Calu3 (cell line): Measurements from ENCODE around the gene FES. TPM values are rescaled to one million over a fixed set of nuclear protein-coding genes. Genes with fewer than 3 reads are reported as not detected.
A peak's percentile ranks its signal among the peaks of the same experiment; 100 is the strongest.

Experiments
- BruUV-seq: library from RNA; stranded (reverse); fragments of 400-500 nt; replicated peaks from 2 replicates; lab custom pipeline; 2021; lab: Mats Ljungman, UMichigan
- CTCF ChIA-PET: fragments of 300-600 bp; sonication (Branson Sonifier 250); formaldehyde crosslinking; loops from one replicate; lab custom pipeline; 2022; ENCODE audit warnings: antibody characterized with exemption; lab: Charles Lee
- DNase-seq: peaks from one replicate; pipeline ENCODE4 v3.0.0; 2022
- H3K27ac Mint-ChIP-seq: one replicate; pipeline ENCODE4 v1.8.0; 2022; ENCODE audit warnings: mixed read lengths; ENCODE audit not compliant: unreplicated experiment
- H3K27me3 Mint-ChIP-seq: one replicate; pipeline ENCODE4 v1.8.0; 2022; ENCODE audit warnings: mixed read lengths; ENCODE audit not compliant: unreplicated experiment
- H3K36me3 Mint-ChIP-seq: one replicate; pipeline ENCODE4 v1.8.0; 2022; ENCODE audit warnings: mild to moderate bottlenecking, moderate library complexity, mixed read lengths; ENCODE audit not compliant: insufficient read depth, unreplicated experiment
- H3K4me1 Mint-ChIP-seq: one replicate; pipeline ENCODE4 v1.8.0; 2022; ENCODE audit warnings: mild to moderate bottlenecking, low read depth, mixed read lengths; ENCODE audit not compliant: unreplicated experiment
- H3K4me3 Mint-ChIP-seq: one replicate; pipeline ENCODE4 v1.8.0; 2022; ENCODE audit warnings: mild to moderate bottlenecking, low read depth, moderate library complexity, mixed read lengths; ENCODE audit not compliant: unreplicated experiment
- H3K9me3 Mint-ChIP-seq: one replicate; pipeline ENCODE4 v1.8.0; 2022; ENCODE audit warnings: low read depth, mixed read lengths; ENCODE audit not compliant: unreplicated experiment
- intact Hi-C: fragments of 100-400 bp; cut with micrococcal nuclease; formaldehyde crosslinking; loops from one replicate; pipeline ENCODE4 v1.10.0; 2022; ENCODE audit not compliant: unreplicated experiment
- total RNA-seq: library from RNA; stranded (reverse); gene quantifications from 2 replicates; pipeline ENCODE4 v1.2.3, GENCODE V29; 2022
- TF ChIP-seq, protein P1 (sequence below): fragments of 200-600 bp; IDR thresholded peaks from one replicate; pipeline ENCODE4 v1.8.0; 2022; ENCODE audit warnings: antibody characterized with exemption; ENCODE audit not compliant: unreplicated experiment

Gene FES
- total RNA-seq, 1 experiment from 2014 or later: 1.7 TPM

DNA sequence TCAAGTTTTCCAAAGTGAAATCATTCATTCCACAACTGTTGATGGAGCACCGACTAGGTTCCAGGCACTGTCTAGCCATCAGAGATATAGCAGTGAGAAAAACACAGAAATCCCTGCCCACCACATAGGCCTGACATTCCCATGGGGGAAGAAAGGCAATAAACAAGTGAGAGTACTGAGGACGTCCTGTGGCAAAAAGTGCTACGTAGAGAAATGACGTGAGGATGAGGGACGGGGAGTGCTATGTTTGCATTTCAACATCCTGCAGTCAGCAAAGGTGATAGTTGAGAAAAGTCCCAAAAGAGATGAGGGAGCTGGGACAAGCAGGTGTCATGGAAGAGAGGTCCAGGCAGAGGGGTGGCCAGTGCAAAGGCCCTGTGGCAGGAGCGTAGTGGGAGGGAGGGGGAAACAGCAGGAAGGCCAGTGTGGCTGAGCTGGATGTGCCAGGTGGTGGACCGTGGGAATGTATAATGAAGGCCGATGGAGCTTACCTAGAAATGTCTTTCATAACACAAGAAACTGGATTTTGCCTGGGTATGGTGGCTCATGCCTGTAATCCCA is 26.3 kb upstream of the FES start:
- intact Hi-C loops: no loop called here
- H3K4me3 Mint-ChIP-seq: no peak overlapping the region
- H3K4me1 Mint-ChIP-seq: peaks cover 21% of the 10 kb centered on the region
- no peak overlapping the region for H3K27ac Mint-ChIP-seq
- H3K27me3 Mint-ChIP-seq: no peaks in the 10 kb centered on the region
- no peaks in the 10 kb centered on the region for H3K36me3 Mint-ChIP-seq
- CTCF ChIA-PET: no interaction called here
- no peaks in the 10 kb centered on the region for H3K9me3 Mint-ChIP-seq
- TF ChIP-seq, protein P1, sequence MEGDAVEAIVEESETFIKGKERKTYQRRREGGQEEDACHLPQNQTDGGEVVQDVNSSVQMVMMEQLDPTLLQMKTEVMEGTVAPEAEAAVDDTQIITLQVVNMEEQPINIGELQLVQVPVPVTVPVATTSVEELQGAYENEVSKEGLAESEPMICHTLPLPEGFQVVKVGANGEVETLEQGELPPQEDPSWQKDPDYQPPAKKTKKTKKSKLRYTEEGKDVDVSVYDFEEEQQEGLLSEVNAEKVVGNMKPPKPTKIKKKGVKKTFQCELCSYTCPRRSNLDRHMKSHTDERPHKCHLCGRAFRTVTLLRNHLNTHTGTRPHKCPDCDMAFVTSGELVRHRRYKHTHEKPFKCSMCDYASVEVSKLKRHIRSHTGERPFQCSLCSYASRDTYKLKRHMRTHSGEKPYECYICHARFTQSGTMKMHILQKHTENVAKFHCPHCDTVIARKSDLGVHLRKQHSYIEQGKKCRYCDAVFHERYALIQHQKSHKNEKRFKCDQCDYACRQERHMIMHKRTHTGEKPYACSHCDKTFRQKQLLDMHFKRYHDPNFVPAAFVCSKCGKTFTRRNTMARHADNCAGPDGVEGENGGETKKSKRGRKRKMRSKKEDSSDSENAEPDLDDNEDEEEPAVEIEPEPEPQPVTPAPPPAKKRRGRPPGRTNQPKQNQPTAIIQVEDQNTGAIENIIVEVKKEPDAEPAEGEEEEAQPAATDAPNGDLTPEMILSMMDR: no peak
- BruUV-seq: no TSS peak
- no peak for DNase-seq

DNA sequence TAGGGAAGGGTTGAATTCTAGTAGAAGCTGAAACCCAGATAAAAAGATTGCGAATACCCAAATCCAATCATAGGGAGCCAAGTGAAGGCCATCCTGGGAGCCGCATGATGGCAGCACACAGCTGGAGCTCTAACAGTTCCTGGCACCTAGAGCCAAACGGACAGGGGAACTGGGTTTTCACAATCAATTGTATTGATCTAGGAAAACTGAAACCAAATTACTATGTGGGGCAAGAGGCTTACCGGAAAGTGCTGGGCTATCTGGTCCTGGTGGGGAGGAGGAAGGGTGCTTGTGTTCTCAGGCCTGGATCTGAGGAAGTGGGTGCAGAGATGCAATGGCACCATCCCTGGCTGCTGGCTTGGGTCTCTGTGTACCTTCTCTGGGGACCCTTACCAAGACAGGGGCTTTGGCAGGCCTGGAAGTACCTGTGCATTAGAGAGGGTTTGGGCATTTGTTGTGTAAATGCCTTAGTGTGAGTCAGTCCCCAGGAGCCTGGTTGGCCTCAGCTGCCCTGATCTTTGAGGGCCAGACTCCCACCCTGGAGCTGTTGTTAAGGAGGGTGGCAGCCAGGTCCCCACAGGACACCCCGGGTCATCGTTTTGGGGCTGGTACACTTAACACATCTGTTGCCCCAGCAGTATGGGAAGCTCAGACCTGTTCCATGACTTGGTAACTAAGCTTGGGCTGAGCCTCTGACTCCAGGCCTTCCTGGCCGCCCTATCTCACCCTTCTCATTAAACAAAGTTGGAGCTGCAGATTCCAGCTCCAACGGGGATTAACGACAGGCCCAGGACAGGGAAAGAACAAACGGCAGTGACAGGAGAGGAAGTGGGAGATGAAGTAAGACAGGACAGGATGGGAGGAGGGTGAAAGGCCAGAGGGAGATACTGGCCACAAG is 24.8 kb upstream of the FES start:
- TF ChIP-seq, protein P1: no peak
- no peaks in the 10 kb centered on the region for H3K27me3 Mint-ChIP-seq
- H3K36me3 Mint-ChIP-seq: no peaks in the 10 kb centered on the region
- H3K9me3 Mint-ChIP-seq: no peaks in the 10 kb centered on the region
- H3K4me1 Mint-ChIP-seq: peaks cover 21% of the 10 kb centered on the region
- BruUV-seq: no TSS peak
- CTCF ChIA-PET: interaction anchor here (0.7 to 1.0 kb wide), 3 partner anchors 11 to 26 kb away, joined by 3 to 7 read pairs (median 6); no protein-coding TSS in a partner anchor
- no peak for DNase-seq
- H3K27ac Mint-ChIP-seq: no peak overlapping the region
- intact Hi-C loops: no loop called here
- H3K4me3 Mint-ChIP-seq: no peak overlapping the region

DNA sequence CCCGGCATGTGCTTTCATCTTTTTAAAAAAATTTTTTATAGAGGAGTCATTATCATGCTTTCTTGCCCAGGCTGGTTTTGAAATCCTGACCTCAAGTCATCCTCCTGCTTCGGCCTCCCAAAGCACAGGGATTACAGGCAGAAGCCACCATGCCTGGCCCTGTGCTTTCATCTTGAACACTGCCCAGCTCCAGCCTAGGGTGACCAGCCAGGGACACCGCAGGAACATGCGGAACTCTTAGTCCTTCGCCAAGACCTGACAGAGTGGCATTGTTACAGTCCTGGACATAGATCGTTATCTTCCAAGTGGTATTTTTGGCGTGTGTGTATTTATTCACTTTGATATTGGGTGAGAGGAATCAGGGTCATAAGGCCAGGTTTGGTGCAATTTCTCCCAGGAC is 23.9 kb upstream of the FES start:
- Mint-ChIP-seq H3K4me1 (peaks cover 21% of the 10 kb centered on the region), H3K27ac (peak overlapping the region; percentile 20), H3K27me3 (no peaks in the 10 kb centered on the region), H3K36me3 (no peaks in the 10 kb centered on the region), H3K4me3 (no peak overlapping the region), H3K9me3 (no peaks in the 10 kb centered on the region)
- intact Hi-C loops: no loop called here
- TF ChIP-seq, protein P1: no peak
- DNase-seq: no peak
- CTCF ChIA-PET: no interaction called here
- BruUV-seq: no TSS peak

DNA sequence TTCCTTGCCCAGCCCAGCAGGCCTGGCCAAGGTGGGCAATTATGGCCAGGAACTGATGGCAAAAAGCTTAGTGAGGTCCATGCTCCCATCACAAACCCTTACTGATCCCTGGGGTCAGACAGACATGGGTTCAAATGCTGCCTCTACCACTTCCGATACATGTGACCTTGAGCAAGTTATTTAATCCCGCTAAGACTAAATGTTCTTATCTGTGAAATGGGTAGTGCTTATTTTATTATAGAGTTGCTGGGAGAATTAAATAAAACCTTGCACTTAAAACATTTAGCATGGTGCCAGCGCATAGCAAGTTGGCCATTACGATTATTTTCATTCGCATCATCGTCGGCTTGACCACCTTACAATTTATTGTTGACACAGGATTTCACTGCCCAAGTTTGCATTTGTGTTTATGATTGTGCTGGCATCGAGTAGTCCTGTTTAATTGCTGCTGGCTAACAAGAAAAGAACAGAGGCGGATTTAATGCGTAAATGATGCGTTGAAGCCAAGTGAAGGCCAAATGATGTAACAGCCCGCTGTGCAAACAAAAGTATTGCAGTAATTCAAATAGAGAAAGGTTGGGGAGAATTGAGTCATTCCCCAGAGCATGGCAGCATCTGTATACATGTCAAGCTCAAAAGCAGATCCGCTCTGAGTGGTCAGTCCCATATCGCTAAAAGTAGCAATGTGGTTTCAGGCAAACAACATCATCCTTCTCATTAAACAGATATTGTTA is 23.2 kb upstream of the FES start:
- no peaks in the 10 kb centered on the region for H3K9me3 Mint-ChIP-seq
- H3K4me3 Mint-ChIP-seq: no peak overlapping the region
- H3K27ac Mint-ChIP-seq: peak overlapping the region; percentile 20
- no peaks in the 10 kb centered on the region for H3K36me3 Mint-ChIP-seq
- peaks cover 25% of the 10 kb centered on the region for H3K4me1 Mint-ChIP-seq
- TF ChIP-seq, protein P1: no peak
- no peaks in the 10 kb centered on the region for H3K27me3 Mint-ChIP-seq
- intact Hi-C loops: no loop called here
- CTCF ChIA-PET: no interaction called here
- BruUV-seq: no TSS peak
- DNase-seq: no peak
